ENCODE data around the gene PLP1.
A peak's percentile ranks its signal among the peaks of the same experiment; 100 is the strongest.

Gene PLP1

DNA sequence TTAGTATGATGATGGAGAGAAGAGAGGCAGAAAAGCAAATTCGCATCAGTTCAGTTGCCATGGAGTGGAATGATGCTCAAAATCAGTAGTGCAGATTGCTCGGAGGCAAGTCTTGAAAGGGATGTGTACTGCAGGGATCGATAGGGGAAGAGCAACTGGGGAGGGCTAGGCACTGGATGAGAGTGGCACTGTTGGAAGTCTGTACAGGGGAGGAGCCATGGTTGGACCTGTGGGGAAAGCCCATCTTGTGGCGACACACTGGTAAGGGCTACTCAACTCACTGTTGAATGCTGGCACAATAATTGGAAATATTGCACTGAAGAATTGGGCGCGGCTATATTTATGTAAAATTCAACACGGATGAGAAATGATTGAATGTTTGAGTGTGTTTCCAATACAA lies 54.2 kb downstream of the PLP1 start:
- DNase-seq (ENCODE audit: low spot score), result no peak

DNA sequence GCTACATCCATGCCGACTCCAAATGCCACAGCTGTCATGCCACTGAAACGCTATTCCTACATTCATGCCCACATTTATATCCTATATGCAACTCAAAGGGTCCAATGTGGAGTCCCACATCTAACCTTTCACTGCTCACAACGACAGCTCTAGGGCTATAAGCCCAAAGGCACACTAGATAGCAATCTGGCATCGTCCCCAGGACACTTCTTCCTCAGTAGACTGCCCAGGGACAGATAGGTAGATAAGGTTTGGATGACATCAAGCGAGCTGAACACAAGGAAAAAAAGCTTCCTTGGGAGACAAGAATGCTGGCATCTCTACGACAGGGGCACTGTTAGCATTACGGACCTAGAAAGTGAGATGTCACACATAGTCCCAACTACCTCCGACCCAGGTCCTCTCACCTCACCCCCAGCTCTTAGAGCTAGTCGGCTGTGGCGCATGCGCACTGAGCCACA lies 54.7 kb downstream of the PLP1 start:
- no peak for DNase-seq (ENCODE audit: low spot score)

DNA sequence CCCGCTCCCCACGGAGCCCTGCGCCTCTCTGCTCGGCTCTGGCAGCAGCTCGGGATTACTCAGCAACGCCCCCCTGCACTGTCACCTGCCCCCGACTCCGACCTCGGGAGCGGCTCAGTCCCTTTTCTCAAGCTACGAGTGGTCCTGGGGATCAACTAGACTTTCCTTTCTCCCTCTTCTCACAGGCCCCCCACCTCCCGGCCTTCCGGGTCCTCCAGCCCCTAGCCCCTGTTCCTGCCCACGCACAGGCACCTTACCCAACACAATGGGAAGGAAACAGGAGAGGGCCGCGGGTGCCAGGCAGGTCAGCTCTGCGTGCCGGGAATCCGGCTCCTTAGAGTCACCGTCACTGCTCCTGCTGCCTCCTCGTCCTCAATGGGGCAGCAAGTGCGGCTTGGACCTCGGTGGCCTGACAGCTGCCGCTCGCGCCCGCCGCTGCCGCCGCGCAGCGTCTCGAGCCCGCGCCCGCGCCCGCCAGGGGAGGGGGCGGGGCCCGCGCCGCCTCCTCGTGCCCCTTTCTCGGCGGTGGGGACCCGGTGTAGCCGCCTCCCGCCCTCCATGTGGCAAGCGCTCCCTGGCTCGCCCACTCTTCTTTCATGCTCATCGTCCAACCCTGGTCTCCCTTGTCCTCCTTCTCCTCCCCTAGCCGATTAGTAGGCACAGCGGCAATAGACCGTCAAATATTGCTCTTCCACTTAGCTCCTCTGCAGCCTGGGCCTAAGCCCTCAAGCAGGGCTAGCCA lies 55.3 kb downstream of the PLP1 start, which contains the start of gene RAB9B:
TSS of gene RAB9B (minus strand) at position 455 of the 742 bp plus-strand sequence. CDS start 6,473 bp downstream, outside the sequence.
- DNase-seq (ENCODE audit: low spot score), result peak; percentile 44

DNA sequence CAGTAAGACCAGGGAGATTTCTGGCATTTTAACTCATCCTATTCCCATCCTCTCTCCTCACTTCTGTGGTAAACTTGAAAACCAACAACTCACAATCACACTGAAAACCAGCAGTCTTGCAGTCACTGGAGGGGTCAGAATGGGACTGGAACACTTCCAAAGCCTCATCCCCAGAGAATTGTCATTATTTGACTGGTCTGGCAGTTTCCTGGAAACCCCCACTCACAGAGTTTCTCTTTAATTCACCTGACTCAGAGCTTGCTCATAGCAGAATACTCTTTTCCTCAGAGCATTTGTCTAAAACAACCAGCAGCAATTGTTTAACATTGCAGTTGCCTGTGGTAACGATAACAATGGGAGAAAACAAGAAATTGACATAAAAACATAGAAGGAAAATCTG lies 62.8 kb downstream of the PLP1 start:
- no peak for DNase-seq (ENCODE audit: low spot score)
